Measurements from ENCODE around the gene DEFB131B. TPM values are rescaled to one million over a fixed set of nuclear protein-coding genes. Genes with fewer than 3 reads are reported as not detected.
A peak's percentile ranks its signal among the peaks of the same experiment; 100 is the strongest.
"Not testable (repeated sequence)": the region's sequence is repeated elsewhere in the genome, so short reads cannot be mapped to it uniquely, and the experiment has no call there.

Gene DEFB131B
- total RNA-seq, 4 donors from 2014 or later: not detected

DNA sequence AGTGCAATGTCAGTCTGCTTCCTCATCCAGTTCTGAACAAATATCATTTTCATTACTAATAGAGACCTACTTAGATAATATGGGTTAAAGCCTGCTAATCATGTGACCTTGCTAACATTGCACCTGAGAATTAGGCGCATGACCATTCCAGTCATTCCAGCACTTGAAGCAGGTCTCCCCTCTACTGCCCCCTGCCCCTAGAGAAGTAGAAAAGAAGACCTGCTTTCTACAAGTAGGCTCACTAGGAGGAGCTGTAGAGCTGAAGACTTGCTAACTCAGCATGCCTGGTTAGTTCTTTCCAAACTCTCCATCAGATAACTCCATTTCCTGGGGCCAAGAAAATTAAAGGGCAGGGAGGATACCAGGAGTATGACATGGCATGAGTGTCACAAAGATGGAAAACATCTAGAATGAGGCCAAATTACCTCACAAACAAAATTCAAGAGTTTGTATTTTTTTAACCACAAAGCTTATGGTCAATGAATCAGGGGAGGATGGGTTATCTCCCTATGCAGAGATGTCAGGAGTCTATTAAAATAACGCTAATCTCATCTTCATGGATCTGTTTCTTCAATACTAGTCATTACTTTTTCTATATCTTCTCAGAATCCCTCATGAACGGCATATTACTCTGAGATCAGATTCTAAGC, 14.2 kb upstream of the DEFB131B start:
- not testable (repeated sequence) for H3K4me1 ChIP-seq; H3K27ac ChIP-seq; H3K36me3 ChIP-seq; H3K4me3 ChIP-seq; H3K27me3 ChIP-seq; H3K9me3 ChIP-seq; DNase-seq (ENCODE audit: low spot score in 2 of 2)
- TF ChIP-seq, protein P1, sequence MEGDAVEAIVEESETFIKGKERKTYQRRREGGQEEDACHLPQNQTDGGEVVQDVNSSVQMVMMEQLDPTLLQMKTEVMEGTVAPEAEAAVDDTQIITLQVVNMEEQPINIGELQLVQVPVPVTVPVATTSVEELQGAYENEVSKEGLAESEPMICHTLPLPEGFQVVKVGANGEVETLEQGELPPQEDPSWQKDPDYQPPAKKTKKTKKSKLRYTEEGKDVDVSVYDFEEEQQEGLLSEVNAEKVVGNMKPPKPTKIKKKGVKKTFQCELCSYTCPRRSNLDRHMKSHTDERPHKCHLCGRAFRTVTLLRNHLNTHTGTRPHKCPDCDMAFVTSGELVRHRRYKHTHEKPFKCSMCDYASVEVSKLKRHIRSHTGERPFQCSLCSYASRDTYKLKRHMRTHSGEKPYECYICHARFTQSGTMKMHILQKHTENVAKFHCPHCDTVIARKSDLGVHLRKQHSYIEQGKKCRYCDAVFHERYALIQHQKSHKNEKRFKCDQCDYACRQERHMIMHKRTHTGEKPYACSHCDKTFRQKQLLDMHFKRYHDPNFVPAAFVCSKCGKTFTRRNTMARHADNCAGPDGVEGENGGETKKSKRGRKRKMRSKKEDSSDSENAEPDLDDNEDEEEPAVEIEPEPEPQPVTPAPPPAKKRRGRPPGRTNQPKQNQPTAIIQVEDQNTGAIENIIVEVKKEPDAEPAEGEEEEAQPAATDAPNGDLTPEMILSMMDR (IDR thresholded peaks at IDR 0.05): peak in 3 of 5 experiments; percentile 11 to 37 (median 19)
- 60 to 67% methylated on average over 3 of the region's 3 CpGs for WGBS, 2 donors

DNA sequence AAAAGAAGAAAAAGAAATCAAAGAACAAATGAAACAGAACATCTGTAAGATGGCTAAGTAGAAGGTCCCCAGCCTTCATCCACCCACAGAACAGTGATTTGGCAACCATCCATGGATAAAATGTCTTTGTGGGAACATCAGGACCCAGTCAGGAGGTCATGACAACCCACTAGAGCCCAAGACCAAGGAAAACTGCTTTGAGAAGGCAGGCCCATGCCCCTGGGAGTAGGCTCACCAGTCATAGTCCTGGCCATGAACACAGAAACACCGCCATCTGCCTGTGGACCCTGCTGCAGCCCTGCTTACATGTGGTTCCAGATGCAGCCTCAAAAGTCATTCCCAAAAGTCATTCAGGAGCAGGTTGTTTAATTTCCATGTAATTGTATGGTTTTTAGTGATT, 11.0 kb upstream of the DEFB131B start:
- H3K27me3 ChIP-seq; DNase-seq (ENCODE audit: low spot score in 2 of 2); H3K4me3 ChIP-seq; H3K36me3 ChIP-seq; H3K4me1 ChIP-seq; H3K27ac ChIP-seq; H3K9me3 ChIP-seq: not testable (repeated sequence)
- WGBS, 2 donors: 62 to 89% methylated on average over 1 of the region's 1 CpG

DNA sequence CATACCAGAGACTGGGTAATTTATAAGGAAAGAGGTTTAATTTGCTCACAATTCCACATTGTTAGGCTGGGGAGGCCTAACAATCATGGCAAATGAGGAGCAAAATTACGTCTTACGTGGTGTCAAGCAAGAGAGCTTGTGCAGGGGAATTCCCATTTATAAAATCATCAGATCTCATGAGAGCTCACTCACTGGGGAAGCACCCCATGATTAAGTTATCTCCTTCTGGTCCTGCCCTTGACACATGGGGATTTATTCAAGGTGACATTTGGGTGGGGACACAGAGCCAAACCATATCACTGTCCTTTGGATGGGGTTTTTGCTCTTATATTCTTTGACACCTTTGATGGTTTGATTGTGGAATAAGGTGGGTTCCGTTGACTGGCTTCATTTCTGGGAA, 8.3 kb upstream of the DEFB131B start:
- H3K27me3 ChIP-seq; H3K27ac ChIP-seq; DNase-seq (ENCODE audit: low spot score in 2 of 2); H3K36me3 ChIP-seq; H3K4me1 ChIP-seq; H3K4me3 ChIP-seq; H3K9me3 ChIP-seq: not testable (repeated sequence)
- WGBS, 2 donors: 85 to 92% methylated on average over 3 of the region's 3 CpGs

DNA sequence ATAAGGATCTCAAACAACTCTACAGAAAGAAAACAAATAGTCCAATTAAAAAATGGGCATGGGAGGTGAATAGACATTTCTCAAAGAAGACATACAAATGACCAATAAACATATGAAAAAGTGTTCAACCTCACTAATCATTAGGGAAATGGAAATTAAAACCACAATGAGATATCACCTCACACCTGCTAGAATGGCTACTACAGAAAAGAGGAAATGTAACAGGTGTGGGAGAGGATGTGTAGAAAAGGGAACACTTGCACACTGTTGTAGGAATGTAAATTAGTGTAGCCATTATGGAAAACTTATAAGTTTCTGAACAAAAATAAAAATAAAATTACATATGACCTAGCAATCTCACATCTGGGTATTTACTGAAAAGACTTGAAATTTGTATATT, 7.6 kb upstream of the DEFB131B start:
- DNase-seq (ENCODE audit: low spot score in 2 of 2); H3K9me3 ChIP-seq; H3K4me3 ChIP-seq; H3K36me3 ChIP-seq; H3K27ac ChIP-seq; H3K27me3 ChIP-seq; H3K4me1 ChIP-seq: not testable (repeated sequence)

DNA sequence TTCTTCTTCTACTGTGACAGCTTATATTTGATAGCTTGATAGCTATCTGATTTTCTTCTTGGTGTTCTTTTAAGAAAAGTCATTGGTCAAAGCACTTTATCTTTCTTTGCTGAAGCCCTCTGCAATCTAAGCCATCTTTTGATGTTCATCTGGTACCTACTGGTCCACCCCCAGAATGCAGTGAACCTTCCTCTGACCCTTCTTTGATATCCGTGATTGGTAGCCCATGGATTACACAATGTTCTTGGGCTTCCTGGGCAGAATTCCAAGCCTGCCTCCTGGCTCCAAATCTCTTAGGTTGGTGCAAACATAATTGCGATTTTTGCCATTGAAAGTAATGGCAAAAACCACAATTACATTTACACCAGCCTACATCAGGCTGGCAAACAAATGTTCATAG, 2.0 kb upstream of the DEFB131B start:
- H3K27me3 ChIP-seq; DNase-seq (ENCODE audit: low spot score in 2 of 2); H3K4me3 ChIP-seq; H3K4me1 ChIP-seq; H3K27ac ChIP-seq; H3K9me3 ChIP-seq: not testable (repeated sequence)
- peaks cover 0 to 29% (median 0%) of the 10 kb centered on the region in 3 donors for H3K36me3 ChIP-seq
- WGBS, 2 donors: 66 to 72% methylated on average over 2 of the region's 2 CpGs

DNA sequence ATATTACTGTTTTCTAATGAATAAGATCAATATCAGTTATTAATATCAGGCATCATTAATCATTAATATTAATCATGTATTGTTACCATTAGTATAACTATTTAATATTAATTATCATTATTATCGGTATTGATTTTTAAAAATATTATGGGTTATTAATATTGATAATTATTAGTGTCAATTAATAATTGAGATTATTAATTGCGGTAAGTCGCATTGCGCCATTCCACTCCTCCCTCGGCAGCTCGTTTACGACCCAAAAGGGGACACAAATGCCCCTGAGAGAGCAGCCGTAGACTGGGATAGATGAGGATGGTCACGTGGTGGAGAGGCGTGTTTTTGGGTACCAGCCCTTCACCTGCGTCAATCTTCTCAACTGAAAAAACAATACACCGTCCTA, 7.6 kb downstream of the DEFB131B start:
- WGBS, 2 donors: 96 to 97% methylated on average over 12 of the region's 12 CpGs
- H3K4me3 ChIP-seq; H3K9me3 ChIP-seq; DNase-seq (ENCODE audit: low spot score in 2 of 2); H3K27ac ChIP-seq; H3K4me1 ChIP-seq; H3K27me3 ChIP-seq: not testable (repeated sequence)
- peaks cover 0 to 10% (median 0%) of the 10 kb centered on the region in 3 donors for H3K36me3 ChIP-seq

DNA sequence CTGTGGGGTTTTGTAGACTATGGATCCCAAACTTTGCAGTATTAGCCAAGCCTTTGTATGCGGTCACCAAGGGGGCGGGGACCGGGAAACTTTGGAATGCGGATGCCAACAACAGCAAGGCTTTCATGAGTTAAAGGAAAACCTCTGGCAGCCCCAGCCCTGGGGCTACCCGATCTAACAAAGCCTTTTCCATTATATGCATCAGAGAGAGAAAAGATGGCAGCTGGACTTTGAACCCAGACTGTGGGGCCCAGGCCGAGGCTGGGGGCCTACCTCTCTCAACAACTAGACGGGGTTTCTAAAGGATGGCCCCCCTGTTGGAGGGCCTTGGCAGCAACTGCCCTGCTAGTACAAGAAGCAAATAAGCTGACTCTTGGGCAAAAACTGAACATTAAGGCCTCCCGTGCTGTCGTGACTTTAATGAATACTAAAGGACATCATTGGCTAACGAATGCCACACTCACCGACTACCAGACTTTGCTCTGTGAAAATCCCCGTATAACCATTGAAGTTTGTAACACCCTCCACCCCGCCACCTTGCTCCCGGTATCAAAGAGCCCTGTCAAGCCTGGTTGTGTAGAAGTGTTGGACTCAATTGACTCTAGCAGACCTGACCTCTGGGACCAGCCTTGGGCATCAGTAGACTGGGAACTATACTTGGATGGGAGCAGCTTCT, 10.2 kb downstream of the DEFB131B start:
- H3K36me3 ChIP-seq: peaks cover 0 to 10% (median 0%) of the 10 kb centered on the region in 3 donors
- H3K4me3 ChIP-seq; H3K27ac ChIP-seq; H3K27me3 ChIP-seq; DNase-seq (ENCODE audit: low spot score in 2 of 2); H3K9me3 ChIP-seq; H3K4me1 ChIP-seq: not testable (repeated sequence)
- 60 to 71% methylated on average over 14 of the region's 14 CpGs for WGBS, 2 donors

DNA sequence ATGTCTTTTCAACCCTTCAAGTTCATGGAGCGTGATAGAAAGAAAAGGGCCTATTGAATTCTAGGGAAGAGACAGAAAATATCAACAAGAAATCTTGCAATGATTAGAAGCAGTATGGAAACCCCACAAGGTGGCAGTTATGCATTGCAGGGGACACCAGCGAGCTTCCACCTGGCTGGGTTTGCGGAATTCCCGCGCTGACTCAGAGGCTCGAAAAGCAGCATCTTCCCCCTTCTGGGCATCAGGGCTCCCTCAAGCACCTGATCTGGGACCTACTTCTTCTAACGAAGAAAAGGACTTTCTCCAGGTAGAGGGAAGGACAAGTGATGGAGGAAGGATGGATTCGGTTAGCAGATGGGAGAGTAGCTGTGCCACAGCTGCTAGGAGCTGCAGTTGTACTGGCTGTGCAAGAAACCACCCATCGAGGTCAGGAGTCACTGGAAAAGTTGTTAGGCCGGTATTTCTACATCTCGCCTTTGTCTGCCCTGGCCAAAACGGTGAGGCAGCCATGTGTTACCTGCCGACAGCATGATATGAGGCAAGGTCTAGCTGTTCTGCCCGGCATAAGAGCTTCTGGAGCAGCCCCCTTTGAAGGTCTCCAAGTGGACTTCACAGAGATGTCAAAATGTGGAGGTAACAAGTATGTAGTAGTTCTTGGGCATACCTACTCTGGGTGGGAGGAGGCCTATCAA, 11.1 kb downstream of the DEFB131B start:
- not testable (repeated sequence) for H3K4me1 ChIP-seq; DNase-seq (ENCODE audit: low spot score in 2 of 2); H3K27me3 ChIP-seq; H3K27ac ChIP-seq; H3K4me3 ChIP-seq; H3K9me3 ChIP-seq
- H3K36me3 ChIP-seq: peaks cover 0 to 10% (median 0%) of the 10 kb centered on the region in 3 donors
- WGBS, 2 donors: 92 to 94% methylated on average over 14 of the region's 14 CpGs

DNA sequence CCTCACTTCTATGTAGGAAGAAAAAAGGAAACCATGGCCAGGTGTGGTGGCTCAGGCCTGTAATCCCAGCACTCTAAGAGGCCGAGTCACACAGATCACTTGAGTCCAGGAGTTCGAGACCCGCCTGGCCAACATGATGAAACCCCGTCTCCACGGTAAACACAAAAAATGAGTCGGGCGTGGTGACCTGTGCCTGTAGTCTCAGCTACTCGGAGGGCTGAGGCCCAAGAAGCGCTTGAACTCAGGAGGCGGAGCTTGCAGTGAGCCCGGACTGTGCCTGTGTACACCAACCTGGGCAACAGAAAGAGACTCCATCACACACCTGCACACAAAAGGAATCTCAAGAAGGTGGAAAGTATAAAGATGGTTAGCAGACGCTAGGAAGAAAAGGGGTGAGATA, 17.7 kb downstream of the DEFB131B start:
- H3K27ac ChIP-seq: no peak overlapping the region
- H3K4me3 ChIP-seq: no peak overlapping the region
- H3K4me1 ChIP-seq: no peaks in the 10 kb centered on the region
- TF ChIP-seq, protein P1 (IDR thresholded peaks at IDR 0.05): no peak
- no peak for TF ChIP-seq EP300 (IDR thresholded peaks at IDR 0.05)
- no peak for TF ChIP-seq POLR2A (IDR thresholded peaks at IDR 0.05)
- no peak for DNase-seq (ENCODE audit: low spot score in 2 of 2)
- no peaks in the 10 kb centered on the region for H3K27me3 ChIP-seq
- peaks cover 0 to 21% (median 0%) of the 10 kb centered on the region in 3 donors for H3K36me3 ChIP-seq
- 94 to 95% methylated on average over 12 of the region's 12 CpGs for WGBS, 2 donors
- H3K9me3 ChIP-seq: no peaks in the 10 kb centered on the region
